SKM-1 treated with dmso at 0.1 percent for 144 hours (cell line): ENCODE results near the gene PPP1R13L.
"Not testable (repeated sequence)": the region's sequence is repeated elsewhere in the genome, so short reads cannot be mapped to it uniquely, and the experiment has no call there.

Source experiments
- DNase-seq: peaks from one replicate; lab custom pipeline; 2025; ENCODE audit not compliant: unreplicated experiment; lab: John Stamatoyannopoulos, UW

PPP1R13L gene

DNA sequence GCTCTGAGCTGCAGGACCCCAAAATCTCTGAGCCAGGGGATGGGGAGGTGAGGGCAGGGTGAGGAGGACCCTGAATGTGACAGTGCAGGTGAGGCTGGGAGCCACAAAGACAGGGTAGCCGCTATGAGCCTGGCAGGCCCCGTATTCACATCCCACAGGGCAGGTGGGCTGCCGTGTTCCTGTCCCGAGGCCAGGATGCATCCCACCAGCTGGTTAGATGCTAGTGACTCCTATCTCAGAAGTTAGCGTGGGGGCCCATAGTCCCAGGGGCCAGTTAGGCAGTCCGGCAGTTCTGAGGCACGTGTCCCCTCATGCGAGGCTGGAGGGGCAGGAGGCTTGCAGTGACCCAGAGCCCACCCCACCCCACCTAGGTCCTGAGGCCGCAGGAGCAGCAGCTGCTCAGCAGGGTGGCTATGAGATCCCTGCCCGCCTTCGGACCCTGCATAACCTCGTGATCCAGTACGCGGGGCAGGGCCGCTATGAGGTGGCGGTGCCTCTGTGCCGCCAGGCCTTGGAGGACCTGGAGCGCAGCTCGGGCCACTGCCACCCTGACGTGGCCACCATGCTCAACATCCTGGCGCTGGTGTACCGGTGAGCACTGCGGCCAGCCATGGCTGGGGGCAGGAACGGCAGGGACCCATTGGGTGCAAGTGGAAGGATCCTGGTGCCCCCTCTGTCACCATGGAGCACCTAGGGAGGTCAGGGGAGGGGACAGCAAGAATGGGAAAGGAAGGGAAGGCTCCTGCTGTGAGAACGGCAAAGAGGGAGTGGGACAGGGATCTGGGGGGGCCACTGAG is 57.1 kb downstream of the PPP1R13L start:
- DNase-seq: no peak

DNA sequence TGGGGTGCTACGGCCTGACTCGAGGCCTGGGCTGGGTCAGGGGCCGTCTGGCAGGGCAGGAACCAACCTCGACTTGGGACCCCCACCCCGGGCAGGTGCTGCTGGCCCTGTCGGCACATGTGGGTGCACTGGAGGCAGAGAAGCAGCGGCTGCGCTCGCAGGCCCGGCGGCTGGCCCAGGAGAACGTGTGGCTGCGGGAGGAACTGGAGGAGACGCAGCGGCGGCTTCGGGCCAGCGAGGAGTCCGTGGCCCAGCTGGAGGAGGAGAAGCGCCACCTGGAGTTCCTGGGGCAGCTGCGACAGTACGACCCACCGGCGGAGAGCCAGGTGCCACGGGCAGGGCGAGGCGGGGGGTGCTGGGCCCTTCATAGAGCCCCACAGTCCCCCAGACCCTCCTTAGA is 58.4 kb downstream of the PPP1R13L start:
- no peak for DNase-seq

DNA sequence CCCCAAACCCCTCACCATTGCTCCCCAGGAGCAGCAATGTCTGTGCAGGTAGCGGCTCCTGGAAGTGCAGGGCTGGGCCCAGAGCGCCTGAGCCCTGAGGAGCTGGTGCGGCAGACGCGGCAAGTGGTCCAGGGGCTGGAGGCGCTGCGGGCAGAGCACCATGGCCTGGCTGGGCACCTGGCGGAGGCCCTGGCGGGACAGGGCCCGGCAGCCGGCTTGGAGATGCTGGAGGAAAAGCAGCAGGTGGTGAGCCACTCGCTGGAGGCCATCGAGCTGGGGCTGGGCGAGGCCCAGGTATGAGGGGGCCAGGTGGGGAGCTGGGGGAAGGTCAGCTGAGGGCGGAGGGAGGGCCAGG is 59.4 kb downstream of the PPP1R13L start:
- no peak for DNase-seq

DNA sequence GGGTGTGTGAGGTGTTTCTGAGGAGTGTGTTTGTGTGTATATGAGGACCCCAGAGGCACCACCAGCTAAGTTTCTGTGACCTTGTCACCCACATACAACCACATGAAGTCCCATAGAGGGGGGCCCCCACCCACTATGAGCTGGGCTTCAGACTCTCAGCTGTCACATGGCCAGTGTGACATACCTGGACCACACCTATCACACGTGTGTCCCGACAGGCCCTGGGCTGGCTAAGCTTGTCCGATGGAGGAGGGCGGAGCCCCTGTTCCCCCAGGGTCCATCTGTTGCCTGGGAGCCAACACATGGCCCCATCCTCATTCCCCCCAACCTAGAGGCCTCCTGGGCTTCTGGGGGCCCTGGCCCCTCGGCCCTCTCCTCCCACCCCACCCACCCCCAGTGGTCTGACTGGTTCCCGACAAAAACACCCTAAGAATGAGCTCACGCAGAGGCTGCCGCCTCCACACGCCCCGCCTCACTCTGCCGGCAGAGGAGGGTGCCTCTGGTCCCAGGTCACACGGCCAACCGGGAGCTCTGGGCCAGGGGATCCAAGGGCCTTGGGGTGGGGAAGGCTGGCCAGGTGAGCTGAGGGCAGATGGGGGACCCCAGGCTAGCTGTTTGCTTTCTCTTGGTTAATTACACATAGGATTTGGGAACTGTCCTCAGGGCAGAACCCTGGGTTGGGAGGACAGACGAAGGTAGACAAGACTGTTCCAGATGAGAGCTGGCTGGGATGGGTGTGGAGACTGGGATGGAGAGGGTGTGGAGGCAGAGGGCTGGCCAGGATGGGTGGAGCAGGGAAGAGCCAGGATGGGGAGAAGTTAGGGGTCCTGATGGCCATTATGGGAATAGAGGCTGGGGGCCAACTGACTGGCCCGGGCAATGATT is 60.0 kb downstream of the PPP1R13L start:
- DNase-seq: no peak

DNA sequence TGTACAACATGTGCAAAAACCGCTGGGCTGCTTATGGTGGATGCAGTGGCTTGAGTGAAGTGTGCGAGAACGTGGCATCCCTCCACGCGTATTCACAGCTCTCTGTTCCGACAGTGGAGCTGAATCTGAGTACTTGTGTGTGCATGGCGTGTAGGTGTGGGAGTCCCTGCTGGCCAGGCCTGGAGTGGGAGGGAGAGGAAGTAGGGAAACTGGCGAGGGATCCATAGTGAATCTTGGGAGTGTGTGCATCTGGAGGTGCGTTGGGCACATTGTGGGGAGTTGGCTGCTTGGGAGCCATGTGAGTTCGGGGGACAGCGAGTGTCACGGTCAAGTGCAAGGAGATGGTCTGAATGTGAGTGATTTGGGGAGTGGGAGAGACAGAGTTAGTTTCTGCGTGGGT is 62.0 kb downstream of the PPP1R13L start:
- no peak for DNase-seq

DNA sequence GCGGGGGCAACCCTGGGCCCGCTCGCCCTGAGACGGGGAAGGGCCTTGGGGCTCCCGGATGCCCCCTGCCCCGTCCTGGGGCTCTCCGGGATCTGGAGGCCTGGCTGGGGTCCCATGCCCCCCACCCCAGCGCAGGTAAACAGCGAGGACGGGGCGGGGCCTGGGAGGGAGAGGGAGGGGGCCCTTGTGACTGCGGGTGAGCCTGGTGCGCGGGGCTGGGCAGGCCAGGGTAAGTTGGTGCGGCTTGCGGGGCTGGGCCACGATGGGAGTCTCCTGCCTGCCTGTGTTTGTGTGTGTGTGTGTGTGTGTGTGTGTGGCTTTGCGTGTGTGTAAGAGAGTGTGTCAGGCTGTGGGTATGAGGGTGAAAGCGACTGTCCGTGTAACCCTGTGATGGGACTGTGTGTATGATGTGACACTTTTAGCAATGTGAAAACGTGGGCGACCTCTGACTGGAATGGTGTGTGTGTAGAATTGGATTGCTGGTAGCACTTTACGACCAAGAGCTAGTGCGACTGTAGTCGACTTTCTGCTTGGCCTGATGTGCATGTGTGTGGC is 63.9 kb downstream of the PPP1R13L start:
- DNase-seq: no peak

DNA sequence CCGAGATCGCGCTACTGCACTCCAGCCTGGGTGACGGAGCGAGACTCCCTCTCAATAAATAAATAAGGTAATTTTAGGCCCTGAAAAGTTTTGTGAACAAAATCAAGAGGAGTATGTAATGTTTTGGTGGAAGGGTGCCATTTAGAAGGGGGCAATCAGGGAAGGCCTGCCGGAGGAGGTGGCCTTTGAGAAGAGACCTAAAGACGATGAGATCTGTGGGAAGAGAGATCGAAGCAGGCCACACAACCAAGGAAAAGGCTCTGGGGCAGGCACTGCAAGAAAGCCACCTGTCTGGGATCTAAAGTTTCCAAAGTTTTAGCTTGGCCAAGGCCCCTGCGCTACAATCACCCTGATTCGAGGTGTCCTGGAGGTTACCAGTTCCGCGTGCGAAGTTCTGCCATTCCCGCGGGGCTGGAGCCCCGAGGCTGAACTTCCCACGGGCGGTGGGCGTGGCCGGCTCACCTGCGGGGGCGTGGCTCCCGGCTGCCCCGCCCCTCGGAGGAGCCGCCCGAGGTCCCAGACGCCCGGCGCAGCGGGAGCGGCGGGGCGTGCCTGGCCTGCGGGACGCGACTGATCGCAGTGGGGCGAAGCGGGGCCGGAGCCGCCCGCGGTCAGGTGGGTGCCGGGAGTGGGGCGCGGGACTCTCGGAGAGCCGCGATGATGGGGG is 64.5 kb downstream of the PPP1R13L start, which contains the start of gene KLC3:
Gene KLC3 (plus strand): TSS at position 519 of the 667 bp plus-strand sequence. CDS start 4,792 bp downstream, outside the sequence.
- DNase-seq: no peak

DNA sequence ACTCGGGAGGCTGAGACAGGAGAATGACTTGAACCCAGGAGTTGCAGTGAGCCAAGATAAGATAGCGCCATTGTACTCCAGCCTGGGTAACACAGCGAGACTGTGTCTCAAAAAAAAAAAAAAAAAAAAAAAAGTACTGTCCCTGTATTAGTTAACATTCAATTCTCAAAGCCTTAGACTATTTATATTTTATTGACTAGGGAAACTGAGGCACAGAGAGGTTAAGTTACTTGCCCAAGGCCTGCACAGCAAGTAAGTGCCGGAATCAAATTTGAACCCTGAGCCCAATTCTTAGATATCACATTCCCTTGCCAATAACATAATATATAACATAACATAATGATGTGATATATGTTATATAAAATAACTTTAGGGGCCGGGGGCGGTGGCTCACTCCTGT is 65.2 kb downstream of the PPP1R13L start:
- DNase-seq: no peak

DNA sequence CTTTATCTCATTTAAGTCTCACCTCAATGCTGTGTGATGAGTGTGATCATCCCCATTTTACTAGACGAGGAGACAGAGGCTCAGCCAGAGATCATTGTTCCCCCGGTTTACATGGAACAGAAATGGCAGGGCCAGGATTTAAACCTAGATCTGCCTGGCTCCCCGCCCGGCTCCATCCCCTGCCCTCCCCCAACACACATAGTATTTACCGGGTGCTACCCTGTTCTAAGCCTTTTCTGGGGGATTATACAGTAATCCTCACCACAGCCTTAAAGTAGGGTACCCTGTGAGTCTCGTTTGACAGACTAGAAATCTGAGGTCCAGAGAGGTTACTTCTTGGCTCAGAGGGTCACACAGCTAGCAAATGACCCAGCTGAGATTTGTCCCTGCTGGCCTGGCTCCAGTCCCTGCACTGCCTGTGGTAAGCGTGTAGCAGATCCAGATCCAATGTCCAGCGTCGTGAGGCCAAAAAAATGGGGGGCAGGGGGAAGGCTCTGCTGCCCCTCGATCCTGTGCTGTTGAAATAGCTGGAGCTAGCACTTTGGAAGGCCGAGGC is 68.1 kb downstream of the PPP1R13L start:
- DNase-seq: no peak

DNA sequence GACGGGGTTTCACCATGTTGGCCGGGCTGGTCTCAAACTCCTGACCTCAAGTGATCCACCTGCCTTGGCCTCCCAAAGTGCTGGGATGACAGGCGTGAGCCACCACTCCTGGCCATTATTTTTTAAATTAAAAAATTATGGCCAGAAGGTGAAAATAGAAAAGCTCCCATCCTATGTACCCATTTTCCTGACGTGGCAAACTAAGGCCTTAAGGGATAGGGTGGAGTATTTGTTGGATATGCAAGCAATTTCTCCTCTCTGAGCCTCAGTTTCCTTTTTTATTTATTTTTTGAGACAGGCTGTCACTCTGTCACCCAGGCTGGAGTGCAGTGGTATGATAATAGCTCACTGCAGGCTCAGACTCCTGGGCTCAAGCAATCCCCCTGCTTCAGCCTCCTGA is 70.0 kb downstream of the PPP1R13L start:
- DNase-seq: not testable (repeated sequence)

DNA sequence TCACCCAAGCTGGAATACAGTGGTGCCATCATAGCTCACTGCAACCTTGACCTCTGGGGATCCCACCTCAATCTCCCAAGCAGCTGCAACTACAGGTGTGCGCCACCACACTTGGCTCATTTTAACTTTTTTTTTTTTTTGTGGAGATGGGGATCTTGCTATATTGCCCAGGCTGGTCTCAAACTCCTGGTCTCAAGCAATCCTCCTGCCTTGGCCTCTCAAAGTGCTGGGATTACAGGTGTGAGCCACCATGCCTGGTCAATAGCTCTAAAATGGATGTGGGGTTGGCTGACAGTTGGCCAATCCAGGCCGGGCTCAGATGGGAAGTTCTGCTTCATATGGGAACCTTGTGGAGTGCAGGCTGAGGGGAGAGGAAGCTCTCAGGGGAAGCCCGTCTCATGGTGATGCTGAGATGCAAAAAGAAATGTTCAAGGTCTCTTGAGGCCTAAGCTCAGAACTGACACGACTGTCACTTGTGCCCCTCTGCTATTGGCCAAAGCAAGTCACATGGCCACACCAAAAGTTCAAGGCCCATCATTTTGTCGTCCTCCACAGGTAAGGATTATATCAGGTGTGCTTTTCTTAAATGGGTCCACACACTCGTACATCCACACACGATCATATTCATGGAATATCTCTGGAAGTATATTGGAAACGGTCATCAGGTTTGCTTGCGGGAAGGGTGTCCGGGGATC is 71.1 kb downstream of the PPP1R13L start:
- no peak for DNase-seq

DNA sequence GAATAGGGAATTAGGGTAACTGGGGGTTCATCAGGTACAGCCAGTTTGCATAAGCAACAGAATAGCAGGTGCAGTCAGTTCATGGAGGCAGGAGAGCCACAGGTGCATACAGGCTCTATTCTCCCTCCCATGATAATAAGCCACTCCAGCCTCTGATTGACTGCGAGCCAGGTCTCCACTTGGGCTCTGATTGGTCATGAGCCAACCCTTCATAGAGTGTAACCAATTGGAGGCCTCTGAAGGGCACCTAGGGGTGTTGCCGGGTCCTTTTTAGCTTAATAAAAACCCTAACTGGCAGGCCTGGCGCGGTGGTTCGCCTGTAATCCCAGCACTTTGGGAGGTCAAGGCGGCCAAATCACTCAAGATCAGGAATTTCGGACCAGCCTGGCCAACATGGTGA is 73.5 kb downstream of the PPP1R13L start:
- no peak for DNase-seq
